Mesendoderm (in vitro differentiated cells): Measurements from ENCODE around the gene HS3ST5.

Experiments
- DNase-seq: peaks from one replicate; pipeline ENCODE4 v3.0.0; 2013
- H2AK5ac ChIP-seq: 2 replicates; pipeline ENCODE4 v1.6.1; 2013; ENCODE audit warnings: low read length, inconsistent platforms
- H2BK120ac ChIP-seq: 2 replicates; pipeline ENCODE4 v1.6.1; 2013; ENCODE audit warnings: low read depth, mild to moderate bottlenecking, low read length, moderate library complexity, mixed read lengths
- H2BK15ac ChIP-seq: replicated peaks from 2 replicates; pipeline ENCODE4 v1.6.1; 2013; ENCODE audit warnings: low read depth, mild to moderate bottlenecking, moderate library complexity
- H2BK5ac ChIP-seq: 2 replicates; pipeline ENCODE4 v1.6.1; 2013; ENCODE audit warnings: low read length, inconsistent platforms
- H3K18ac ChIP-seq: 2 replicates; pipeline ENCODE4 v1.6.1; 2013; ENCODE audit warnings: mild to moderate bottlenecking, low read length, mixed read lengths
- H3K23ac ChIP-seq: one replicate; pipeline ENCODE4 v1.6.1; 2013; ENCODE audit warnings: low read length
- H3K27ac ChIP-seq: 2 replicates; pipeline ENCODE4 v1.5.1; 2013; ENCODE audit warnings: low read depth, mild to moderate bottlenecking, inconsistent platforms, low read length, moderate library complexity
- H3K27me3 ChIP-seq: 2 replicates; pipeline ENCODE4 v1.6.1; 2013; ENCODE audit warnings: low read length, control low read depth, mild to moderate bottlenecking, inconsistent platforms; ENCODE audit not compliant: insufficient read depth, poor library complexity
- H3K36me3 ChIP-seq: 2 replicates; pipeline ENCODE4 v1.6.1; 2013; ENCODE audit warnings: low read length, inconsistent platforms; ENCODE audit not compliant: control insufficient read depth, insufficient read depth
- H3K4ac ChIP-seq: one replicate; pipeline ENCODE4 v1.6.1; 2013; ENCODE audit warnings: low read depth, mild to moderate bottlenecking, low read length, moderate library complexity
- H3K4me1 ChIP-seq: 2 replicates; pipeline ENCODE4 v1.6.1; 2013; ENCODE audit warnings: low read depth, low read length, inconsistent platforms; ENCODE audit not compliant: control insufficient read depth
- H3K4me2 ChIP-seq: 2 replicates; pipeline ENCODE4 v1.6.1; 2013; ENCODE audit warnings: low read length
- H3K4me3 ChIP-seq: 2 replicates; pipeline ENCODE4 v1.5.1; 2013; ENCODE audit warnings: mild to moderate bottlenecking, low read length
- H3K56ac ChIP-seq: one replicate; pipeline ENCODE4 v1.6.1; 2013; ENCODE audit warnings: low read length
- H3K79me1 ChIP-seq: 2 replicates; pipeline ENCODE4 v1.6.1; 2013; ENCODE audit warnings: low read length, inconsistent platforms
- H3K79me2 ChIP-seq: 2 replicates; pipeline ENCODE4 v1.6.1; 2013; ENCODE audit warnings: mild to moderate bottlenecking, low read length; ENCODE audit not compliant: control insufficient read depth, insufficient read depth
- H3K9ac ChIP-seq: 2 replicates; pipeline ENCODE4 v1.6.1; 2013; ENCODE audit warnings: low read length, inconsistent platforms
- H4K5ac ChIP-seq: one replicate; pipeline ENCODE4 v1.6.1; 2013; ENCODE audit warnings: low read length
- H4K8ac ChIP-seq: one replicate; pipeline ENCODE4 v1.6.1; 2013; ENCODE audit warnings: low read depth, mild to moderate bottlenecking, control low read depth, low read length, moderate library complexity
- WGBS: extraction: QIAGEN DNeasy Blood & Tissue Kit; methylation state at CpG from one replicate; pipeline ENCODE4 v1.1.7; 2013; ENCODE audit warnings: low lambda C conversion rate, missing lambda C conversion rate; ENCODE audit not compliant: insufficient coverage; ENCODE audit errors: extremely low coverage; 5-methylcytosine and 5-hydroxymethylcytosine counted together

The HS3ST5 gene

DNA sequence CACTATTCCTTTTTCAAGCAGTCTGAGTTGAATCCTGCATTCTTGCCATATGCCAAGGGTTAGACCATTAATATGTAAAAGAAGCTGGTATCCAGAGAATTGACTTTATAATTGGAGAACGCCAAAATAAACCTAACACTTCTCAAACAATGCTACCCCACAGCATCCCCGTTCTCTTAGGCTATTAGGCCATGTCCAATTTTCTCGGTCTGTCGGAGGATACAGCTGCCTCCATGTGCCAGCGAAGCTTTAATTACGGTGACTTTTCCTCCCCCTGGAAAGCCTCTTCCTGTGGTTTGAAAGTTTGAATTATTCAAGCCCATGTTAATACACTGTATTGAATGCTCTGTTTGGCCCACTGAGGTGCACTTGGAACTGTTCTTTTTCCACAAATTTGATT lies 60.5 kb downstream of the HS3ST5 start:
- peak; percentile 47 for DNase-seq
- no peaks in the 10 kb centered on the region for H3K79me1 ChIP-seq
- H3K27ac ChIP-seq = peak overlapping the region; percentile 41
- no peak overlapping the region for H4K8ac ChIP-seq
- no peak overlapping the region for H2BK120ac ChIP-seq
- H2BK15ac ChIP-seq = no peak overlapping the region
- H3K4me3 ChIP-seq = no peak overlapping the region
- no peak overlapping the region for H3K18ac ChIP-seq
- H3K79me2 ChIP-seq = no peaks in the 10 kb centered on the region
- H3K4me1 ChIP-seq = peaks cover 2% of the 10 kb centered on the region
- no peak overlapping the region for H2BK5ac ChIP-seq
- H3K4me2 ChIP-seq = no peak overlapping the region
- peak overlapping the region; percentile 3 for H4K5ac ChIP-seq
- H3K9ac ChIP-seq = no peak overlapping the region
- H3K36me3 ChIP-seq = no peaks in the 10 kb centered on the region
- H3K56ac ChIP-seq = peak overlapping the region; percentile 45
- H2AK5ac ChIP-seq = no peak overlapping the region
- no peak overlapping the region for H3K23ac ChIP-seq
- WGBS = no CpG with 5 or more reads among the region's 6 CpGs
- H3K4ac ChIP-seq = no peak overlapping the region
- H3K27me3 ChIP-seq = no peaks in the 10 kb centered on the region

DNA sequence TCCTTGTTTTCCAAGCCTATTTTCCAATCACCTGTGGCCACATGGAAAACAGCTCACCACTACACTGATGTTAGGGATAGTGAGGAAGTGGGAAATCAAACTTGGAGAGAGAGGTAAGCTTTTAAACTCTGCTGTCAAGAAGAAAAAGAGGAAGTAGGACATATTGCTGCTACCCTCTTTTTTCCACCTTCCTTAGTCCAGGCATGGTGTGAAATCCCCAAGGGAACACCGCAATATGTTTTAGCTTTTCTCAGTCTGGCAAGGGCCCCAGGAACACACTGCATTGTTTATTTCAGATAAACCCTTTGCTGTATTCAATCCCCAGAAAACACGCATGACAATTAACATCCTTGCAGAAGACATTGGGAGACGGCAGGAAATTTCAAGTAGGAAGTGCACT lies 61.3 kb downstream of the HS3ST5 start:
- Histone ChIP-seq H2AK5ac (no peak overlapping the region), H3K18ac (peak overlapping the region; percentile 28), H3K56ac (no peak overlapping the region), H2BK120ac (no peak overlapping the region), H3K79me1 (no peaks in the 10 kb centered on the region), H3K4me3 (no peak overlapping the region), H3K79me2 (no peaks in the 10 kb centered on the region), H3K4me1 (peaks cover 2% of the 10 kb centered on the region), H2BK15ac (no peak overlapping the region), H4K8ac (peak overlapping the region; percentile 28), H3K27me3 (no peaks in the 10 kb centered on the region), H3K4ac (no peak overlapping the region), H3K23ac (no peak overlapping the region), H2BK5ac (no peak overlapping the region), H4K5ac (no peak overlapping the region), H3K36me3 (no peaks in the 10 kb centered on the region), H3K4me2 (no peak overlapping the region), H3K9ac (no peak overlapping the region), H3K27ac (no peak overlapping the region)
- no CpG with 5 or more reads among the region's 3 CpGs for WGBS
- DNase-seq = peak; percentile 48

DNA sequence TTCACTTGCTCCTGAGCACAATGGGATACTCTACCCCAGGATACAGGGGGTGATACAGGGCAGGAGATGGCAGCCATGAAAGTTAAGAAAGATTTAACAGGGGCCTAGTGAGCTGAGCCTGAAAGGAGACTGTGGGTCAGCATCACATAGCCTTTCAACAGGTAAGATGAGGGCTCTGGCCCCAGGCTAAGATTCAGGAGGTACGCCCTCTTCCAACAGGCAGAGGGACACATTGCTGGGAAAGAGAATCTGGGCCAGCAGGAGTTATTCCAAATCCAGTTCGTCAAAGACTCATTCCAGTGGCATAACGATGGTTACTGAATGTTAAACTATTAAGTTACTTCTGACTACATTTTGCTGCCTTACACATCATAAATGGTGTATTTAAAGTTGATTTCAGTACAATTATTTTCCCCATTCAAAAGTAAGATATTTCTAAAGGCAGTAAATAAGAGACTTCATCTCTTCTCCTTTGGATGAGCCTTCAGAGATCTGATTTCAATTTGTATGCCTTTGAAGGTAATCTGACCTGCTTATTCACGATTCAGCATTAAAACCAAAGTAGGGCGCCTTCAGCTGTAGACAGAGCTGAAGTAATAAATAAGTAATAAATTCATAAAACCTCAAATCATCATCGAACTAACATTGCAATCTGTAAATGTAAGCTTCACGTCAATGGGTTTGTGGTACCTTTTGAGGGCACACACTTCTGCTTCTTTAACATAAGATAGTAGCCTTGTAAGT lies 62.4 kb downstream of the HS3ST5 start:
- Histone ChIP-seq H3K36me3 (no peaks in the 10 kb centered on the region), H4K5ac (no peak overlapping the region), H3K4me3 (no peak overlapping the region), H3K4ac (no peak overlapping the region), H3K9ac (no peak overlapping the region), H2BK120ac (no peak overlapping the region), H3K23ac (no peak overlapping the region), H4K8ac (no peak overlapping the region), H2AK5ac (no peak overlapping the region), H3K18ac (peak overlapping the region; percentile 54), H3K79me1 (no peaks in the 10 kb centered on the region), H2BK5ac (no peak overlapping the region), H2BK15ac (no peak overlapping the region), H3K56ac (no peak overlapping the region), H3K79me2 (no peaks in the 10 kb centered on the region), H3K4me1 (peaks cover 2% of the 10 kb centered on the region), H3K4me2 (no peak overlapping the region), H3K27ac (no peak overlapping the region), H3K27me3 (no peaks in the 10 kb centered on the region)
- no CpG with 5 or more reads among the region's 7 CpGs for WGBS
- DNase-seq = no peak

- no peaks in the 10 kb centered on the region for H3K36me3 ChIP-seq
- no peak overlapping the region for H3K18ac ChIP-seq
- no peak overlapping the region for H3K4me3 ChIP-seq
- H3K23ac ChIP-seq = no peak overlapping the region
- no peak overlapping the region for H2AK5ac ChIP-seq
- no peak overlapping the region for H4K8ac ChIP-seq
- H3K9ac ChIP-seq = no peak overlapping the region
- H2BK5ac ChIP-seq = no peak overlapping the region
- H2BK15ac ChIP-seq = no peak overlapping the region
- H2BK120ac ChIP-seq = no peak overlapping the region
- no peak overlapping the region for H3K4me2 ChIP-seq
- H3K56ac ChIP-seq = no peak overlapping the region
- H3K4me1 ChIP-seq = peaks cover under 1% of the 10 kb centered on the region
- H4K5ac ChIP-seq = no peak overlapping the region
- H3K27ac ChIP-seq = no peak overlapping the region
- no peaks in the 10 kb centered on the region for H3K27me3 ChIP-seq
- no CpG with 5 or more reads among the region's 2 CpGs for WGBS
- DNase-seq = no peak
- H3K79me2 ChIP-seq = no peaks in the 10 kb centered on the region
- no peak overlapping the region for H3K4ac ChIP-seq
- H3K79me1 ChIP-seq = no peaks in the 10 kb centered on the region
Observed at GRCh38 chr6:114277220-114277619, 65.6 kb downstream of the HS3ST5 start.

- no peaks in the 10 kb centered on the region for H3K4me1 ChIP-seq
- no peaks in the 10 kb centered on the region for H3K79me2 ChIP-seq
- H3K56ac ChIP-seq = no peak overlapping the region
- H3K18ac ChIP-seq = no peak overlapping the region
- no peak overlapping the region for H3K9ac ChIP-seq
- no peak overlapping the region for H4K8ac ChIP-seq
- H4K5ac ChIP-seq = no peak overlapping the region
- no CpG with 5 or more reads among the region's 2 CpGs for WGBS
- no peaks in the 10 kb centered on the region for H3K36me3 ChIP-seq
- no peak overlapping the region for H3K4me2 ChIP-seq
- H3K4ac ChIP-seq = no peak overlapping the region
- H2BK15ac ChIP-seq = no peak overlapping the region
- H2BK5ac ChIP-seq = no peak overlapping the region
- H2BK120ac ChIP-seq = no peak overlapping the region
- no peak overlapping the region for H2AK5ac ChIP-seq
- H3K27ac ChIP-seq = no peak overlapping the region
- no peaks in the 10 kb centered on the region for H3K79me1 ChIP-seq
- DNase-seq = no peak
- no peak overlapping the region for H3K23ac ChIP-seq
- no peak overlapping the region for H3K4me3 ChIP-seq
- H3K27me3 ChIP-seq = no peaks in the 10 kb centered on the region
Observed at GRCh38 chr6:114276783-114277182, 66.0 kb downstream of the HS3ST5 start.

DNA sequence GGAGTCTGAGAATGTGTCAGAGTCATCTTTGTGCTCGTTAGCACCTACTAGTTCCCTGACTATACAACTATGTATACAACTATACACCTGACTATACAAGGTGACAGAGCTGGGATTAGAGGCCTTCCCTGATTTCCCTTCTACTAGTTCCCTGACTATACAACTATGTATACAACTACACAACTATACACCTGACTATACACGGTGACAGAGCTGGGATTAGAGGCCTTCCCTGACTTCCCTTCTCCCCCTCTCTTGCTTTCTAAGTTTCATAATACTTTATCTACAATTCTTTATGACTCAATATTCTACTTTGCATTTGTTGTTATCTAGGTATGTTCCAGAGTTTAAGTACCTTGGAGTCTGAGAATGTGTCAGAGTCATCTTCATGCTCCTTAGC lies 68.0 kb downstream of the HS3ST5 start:
- Histone ChIP-seq H3K27ac (no peak overlapping the region), H3K9ac (no peak overlapping the region), H2AK5ac (no peak overlapping the region), H4K5ac (no peak overlapping the region), H3K4me1 (peaks cover 1% of the 10 kb centered on the region), H3K79me1 (no peaks in the 10 kb centered on the region), H3K4me2 (no peak overlapping the region), H3K18ac (no peak overlapping the region), H3K56ac (no peak overlapping the region), H2BK120ac (no peak overlapping the region), H2BK5ac (no peak overlapping the region), H3K27me3 (no peaks in the 10 kb centered on the region), H3K4me3 (no peak overlapping the region), H3K4ac (no peak overlapping the region), H3K36me3 (no peaks in the 10 kb centered on the region), H4K8ac (no peak overlapping the region), H2BK15ac (no peak overlapping the region), H3K79me2 (no peaks in the 10 kb centered on the region), H3K23ac (no peak overlapping the region)
- no peak for DNase-seq
- no CpG with 5 or more reads among the region's 2 CpGs for WGBS
